ENCODE results near the gene TICAM1. TPM values are rescaled to one million over a fixed set of nuclear protein-coding genes. Genes with fewer than 3 reads are reported as not detected.

The TICAM1 gene
- total RNA-seq, 1 experiment from 2014 or later = 0.48 TPM

- no peak overlapping the region for H4K5ac ChIP-seq (ENCODE audit: insufficient read length, low read depth, low read length)
- peak; percentile 36 for DNase-seq
- H4K8ac ChIP-seq (replicated peaks; ENCODE audit: insufficient read length, low read depth, low read length) = no peak overlapping the region
- H3K9me3 ChIP-seq (ENCODE audit: control insufficient read depth, low read depth, low read length) = no peaks in the 10 kb centered on the region
- H3K56ac ChIP-seq (ENCODE audit: insufficient read length, low read depth, low read length) = no peak overlapping the region
- no peaks in the 10 kb centered on the region for H3K23me2 ChIP-seq (ENCODE audit: insufficient read length, low read depth, low read length, poor library complexity, severe bottlenecking)
- peak overlapping the region; percentile 99 for H4K91ac ChIP-seq (ENCODE audit: insufficient read length, low read depth, low read length)
- H4K20me1 ChIP-seq (ENCODE audit: control insufficient read depth, insufficient read depth, insufficient read length) = no peaks in the 10 kb centered on the region
- Mint-ChIP-seq H3K4me3 (no peak overlapping the region), H3K27me3 (ENCODE audit: low read depth) (no peaks in the 10 kb centered on the region; the same call in 1 of the 2 replicates), H3K36me3 (ENCODE audit: insufficient read depth in 1 of 3, low read depth in 3 of 3) (no peaks in the 10 kb centered on the region; a peak in 1 of 7 replicates), H3K27ac (peak overlapping the region in 1 of 3 experiments; percentile 93; a peak in 2 of 7 replicates), H3K4me1 (peaks cover 13 to 20% of the 10 kb centered on the region in 2 experiments), H3K9me3 (peaks cover 0 to 6% of the 10 kb centered on the region in 2 experiments; a peak in 2 of 5 replicates)
- H3K27me3 ChIP-seq (ENCODE audit: insufficient read depth, low read length) = no peaks in the 10 kb centered on the region
- H3K27ac ChIP-seq (ENCODE audit: insufficient read length, low read depth, low read length) = no peak overlapping the region
- H3K9ac ChIP-seq (ENCODE audit: extremely low read depth, insufficient read length, low read length) = peak overlapping the region; percentile 10
- peak overlapping the region; percentile 10; the same call in 1 of the 2 replicates for H2BK15ac ChIP-seq (ENCODE audit: low read depth, low read length)
- H2BK20ac ChIP-seq (ENCODE audit: low read depth, low read length, poor library complexity, severe bottlenecking) = no peak overlapping the region
- H3K23ac ChIP-seq (ENCODE audit: insufficient read length, low read depth, low read length) = no peak overlapping the region
- peak overlapping the region; percentile 90 for H3K18ac ChIP-seq (ENCODE audit: insufficient read length, low read depth, low read length)
- no peak overlapping the region for H2AFZ ChIP-seq (ENCODE audit: low read length)
- no peaks in the 10 kb centered on the region for H3K79me2 ChIP-seq (ENCODE audit: insufficient read depth, low read length)
- no CpG with 5 or more reads among the region's 30 CpGs for WGBS (ENCODE audit: extremely low coverage, insufficient read length, low lambda C conversion rate)
- H2AK5ac ChIP-seq (ENCODE audit: insufficient read length, low read length) = no peak overlapping the region
- TF ChIP-seq CTCF (conservative IDR thresholded peaks at IDR 0.05) = no peak
- peak overlapping the region; percentile 45 for H2BK12ac ChIP-seq (ENCODE audit: insufficient read length, low read depth, low read length)
- peak overlapping the region; percentile 82; the same call in 1 of the 2 replicates for H3K4ac ChIP-seq (ENCODE audit: low read depth, low read length)
- H3K4me2 ChIP-seq (ENCODE audit: insufficient read depth, insufficient read length, low read length) = no peak overlapping the region
- H3K14ac ChIP-seq (ENCODE audit: insufficient read depth, low read length) = peak overlapping the region; percentile 78
- H2BK5ac ChIP-seq (ENCODE audit: insufficient read length, low read length) = no peak overlapping the region
- H3K4me1 ChIP-seq (ENCODE audit: insufficient read depth, low read length) = no peaks in the 10 kb centered on the region
- H2BK120ac ChIP-seq (ENCODE audit: low read depth, low read length, poor library complexity, severe bottlenecking) = no peak overlapping the region
- H3K79me1 ChIP-seq (ENCODE audit: insufficient read depth, low read depth, low read length, poor library complexity, severe bottlenecking) = no peaks in the 10 kb centered on the region
- no peak overlapping the region for H3T11ph ChIP-seq (ENCODE audit: low read length)
Measured at GRCh38 chr19:4877753-4878490, 46.4 kb upstream of the TICAM1 start.
